Stimulated activated CD4-positive, alpha-beta T cell treated with anti-CD3 and anti-CD28 coated beads, TNF-alpha, amount 100 ng/mL, for 4 hours (primary cell): Measurements from ENCODE around the gene SREBF1.

Source experiments
- DNase-seq, 3 experiments: peaks; one replicate each; pipeline ENCODE4 v3.0.0-alpha.2; 2020; ENCODE audit warnings: low read depth in 3 of 3

SREBF1 gene

GRCh38 chr17:17841601-17842025 lies 4.8 kb upstream of the SREBF1 start:
- DNase-seq, result no peak

DNA sequence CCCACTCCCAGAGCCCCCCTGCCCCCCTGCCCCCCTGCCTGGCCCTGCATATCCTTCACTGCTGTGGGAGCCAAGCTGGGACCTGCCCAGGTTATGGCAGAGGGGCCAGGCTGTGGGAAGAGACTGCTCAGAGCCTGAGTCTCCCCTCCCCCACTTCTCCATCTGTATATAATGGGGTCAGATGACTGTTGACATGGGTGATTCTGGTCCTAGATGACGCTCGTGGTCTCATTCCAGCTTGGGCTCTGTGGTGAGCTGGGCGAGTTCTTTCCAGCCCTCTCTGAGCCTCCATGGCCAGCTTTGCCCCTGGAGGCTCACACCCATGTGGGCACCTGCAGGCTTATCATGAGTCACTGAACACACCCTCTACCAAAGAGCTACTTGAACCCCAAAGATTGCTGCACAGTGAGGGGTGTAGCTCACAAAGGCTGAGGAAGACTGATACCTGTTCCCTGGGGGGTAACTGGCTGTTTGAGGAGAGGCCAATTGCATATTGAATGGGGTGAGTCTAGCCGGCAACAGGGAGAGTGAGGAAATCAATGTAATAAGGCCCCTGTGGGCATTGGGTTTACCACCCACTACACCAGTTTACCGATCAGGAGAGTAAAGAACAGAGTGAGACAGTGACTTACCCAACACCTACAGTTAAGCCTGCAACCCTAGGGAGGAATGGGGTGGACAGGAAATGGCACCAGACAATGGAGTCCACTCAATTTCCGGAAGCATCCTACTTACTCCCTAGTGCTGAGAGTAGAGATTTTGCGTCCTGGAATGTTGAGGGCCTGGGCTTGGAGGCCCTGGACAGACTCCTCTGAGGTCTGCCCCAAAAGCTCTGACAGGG lies 4.2 kb upstream of the SREBF1 start:
- DNase-seq, result no peak

DNA sequence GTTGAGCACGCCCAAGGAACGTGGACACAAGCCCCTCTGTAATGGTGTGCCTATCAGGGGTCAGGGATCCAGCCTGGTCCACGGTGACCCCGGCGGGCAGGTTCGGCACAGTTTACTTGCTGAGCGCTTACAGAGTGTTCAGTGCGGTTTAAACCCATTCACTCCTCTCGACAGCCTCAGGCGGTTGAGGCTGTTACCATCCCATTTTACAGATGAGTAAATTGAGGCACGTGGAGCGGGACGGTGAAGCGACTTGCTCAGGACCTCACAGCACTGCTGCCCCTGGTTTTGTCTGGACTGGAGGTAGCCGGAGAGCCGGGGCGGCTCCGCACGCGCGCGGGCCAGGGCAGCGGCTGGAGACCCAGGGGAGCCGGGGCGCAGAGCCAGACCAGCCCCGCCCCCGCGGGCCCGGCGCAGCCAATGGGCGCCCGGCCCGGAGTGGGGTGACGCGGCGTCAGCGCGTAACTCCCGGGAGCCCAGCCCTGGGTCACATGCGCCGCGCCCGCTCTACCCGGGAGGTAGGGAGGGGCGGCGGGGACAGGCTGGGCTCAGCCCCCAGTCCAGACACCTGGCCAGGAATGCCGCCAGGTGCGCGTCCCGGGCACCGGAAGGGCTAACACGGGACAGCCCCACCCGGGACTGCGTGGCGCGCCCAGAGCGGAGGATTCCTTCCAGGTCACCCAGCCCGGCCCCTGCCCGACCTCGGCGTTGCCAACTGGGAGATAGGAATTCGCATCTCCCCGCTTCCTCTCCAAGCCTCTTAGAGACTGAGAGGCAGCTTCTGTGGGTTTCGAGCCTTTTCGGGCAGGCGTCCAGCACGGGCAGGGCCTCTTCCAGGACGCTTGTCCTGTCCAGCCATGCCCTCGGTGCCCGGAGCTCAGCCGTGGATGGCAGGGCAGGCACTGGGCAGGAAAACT lies 3.3 kb upstream of the SREBF1 start:
- peak; percentile 65 to 68 (median 68) for DNase-seq

DNA sequence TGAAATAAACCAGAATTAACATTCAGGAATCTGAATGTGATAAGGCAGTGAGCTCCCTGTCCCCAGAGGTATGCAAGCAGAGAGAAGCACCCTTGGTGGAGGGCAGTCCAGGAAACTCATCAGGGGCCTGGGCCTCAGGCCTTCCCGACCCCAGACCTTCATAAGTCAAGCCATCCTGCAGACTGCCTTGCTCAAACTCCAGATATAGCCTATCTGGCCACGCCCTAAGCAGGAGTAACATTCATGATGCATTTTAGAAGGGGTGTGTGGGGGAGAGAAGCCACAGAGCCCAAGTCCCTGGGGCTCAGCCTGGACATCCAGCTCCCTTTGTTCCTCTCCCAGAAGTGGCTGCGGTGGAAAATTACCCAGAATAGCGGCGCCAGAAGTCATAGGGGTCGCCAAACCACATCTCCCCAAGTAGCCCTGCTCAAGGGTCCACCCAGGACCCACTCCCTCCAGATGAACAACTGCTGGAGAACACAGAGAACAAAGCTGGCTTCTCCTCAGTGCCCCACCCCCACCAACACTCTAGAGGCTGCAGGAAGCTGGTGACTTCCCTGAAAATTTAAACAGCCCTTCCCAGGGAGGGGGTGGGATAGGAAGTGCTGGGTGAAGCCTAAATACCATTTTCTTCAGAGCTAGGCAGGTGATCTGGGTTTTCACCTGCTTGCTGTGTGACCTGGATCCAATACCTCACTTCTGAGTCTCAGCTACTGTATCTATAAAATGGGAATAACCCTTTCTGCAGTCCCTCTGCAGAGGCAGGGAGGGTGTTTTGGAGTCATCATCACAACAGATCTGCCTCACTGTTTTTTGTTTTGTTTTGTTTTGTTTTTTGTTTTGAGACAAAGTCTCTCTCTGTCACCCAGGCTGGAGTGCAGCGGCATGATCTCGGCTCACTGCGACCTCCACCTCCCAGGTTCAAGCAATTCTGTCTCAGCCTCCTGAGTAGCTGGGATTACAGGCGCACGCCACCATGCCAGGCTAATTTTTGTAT lies 1.5 kb upstream of the SREBF1 start:
- no peak for DNase-seq

GRCh38 chr17:17837380-17837821 lies 615 bp upstream of the SREBF1 start:
- no peak for DNase-seq

DNA sequence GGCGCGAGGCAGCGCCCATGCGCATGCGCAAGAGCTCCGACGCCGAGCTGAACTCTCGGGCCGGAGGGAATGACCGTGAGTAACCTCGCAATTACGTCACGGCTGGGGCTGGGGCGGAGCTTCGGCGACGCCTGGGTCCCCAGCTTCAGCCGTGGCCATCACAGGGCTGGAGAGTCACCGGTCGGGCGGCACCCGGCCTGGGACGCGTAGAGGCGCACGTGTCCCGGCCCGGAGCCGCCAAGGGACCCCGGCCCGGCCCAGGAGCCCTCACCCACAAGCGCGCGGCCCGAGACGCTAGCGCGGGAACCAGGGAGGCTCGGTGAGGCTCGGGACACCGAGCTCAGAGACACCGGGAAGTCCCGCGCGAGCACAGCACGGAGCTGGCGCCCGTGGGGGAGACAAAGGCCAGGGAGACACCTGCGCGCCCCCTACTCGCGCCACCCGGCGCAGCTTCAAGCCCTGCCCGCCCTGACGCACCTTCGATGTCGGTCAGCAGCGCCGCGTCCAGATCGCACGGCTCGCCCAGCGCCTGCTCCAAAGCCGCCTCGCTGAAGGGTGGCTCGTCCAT lies 452 bp downstream of the SREBF1 start:
- peak; percentile 93 to 95 (median 95) for DNase-seq

- no peak for DNase-seq
These were observed 1.2 kb downstream of the SREBF1 start for GRCh38 chr17:17835415-17836249.

DNA sequence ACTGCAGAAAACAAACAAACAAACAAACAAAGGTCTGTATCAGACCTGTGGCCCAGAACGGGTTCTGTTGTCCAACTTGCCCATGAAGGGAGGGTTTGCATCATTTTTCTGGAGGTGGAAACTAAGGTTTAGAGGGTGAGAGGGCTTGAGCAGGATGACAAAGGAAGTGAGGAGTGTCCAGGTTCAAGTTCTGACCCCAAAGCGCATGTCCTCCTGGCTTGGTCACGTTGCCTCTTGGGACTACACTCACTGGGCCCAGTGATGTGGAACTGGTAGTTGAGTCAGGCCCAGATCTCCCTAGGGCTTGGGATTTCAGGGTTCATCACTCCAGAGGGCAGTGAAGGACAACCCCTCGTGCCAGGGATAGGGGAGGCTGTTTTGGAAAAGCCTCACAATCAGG lies 1.8 kb downstream of the SREBF1 start:
- no peak for DNase-seq

DNA sequence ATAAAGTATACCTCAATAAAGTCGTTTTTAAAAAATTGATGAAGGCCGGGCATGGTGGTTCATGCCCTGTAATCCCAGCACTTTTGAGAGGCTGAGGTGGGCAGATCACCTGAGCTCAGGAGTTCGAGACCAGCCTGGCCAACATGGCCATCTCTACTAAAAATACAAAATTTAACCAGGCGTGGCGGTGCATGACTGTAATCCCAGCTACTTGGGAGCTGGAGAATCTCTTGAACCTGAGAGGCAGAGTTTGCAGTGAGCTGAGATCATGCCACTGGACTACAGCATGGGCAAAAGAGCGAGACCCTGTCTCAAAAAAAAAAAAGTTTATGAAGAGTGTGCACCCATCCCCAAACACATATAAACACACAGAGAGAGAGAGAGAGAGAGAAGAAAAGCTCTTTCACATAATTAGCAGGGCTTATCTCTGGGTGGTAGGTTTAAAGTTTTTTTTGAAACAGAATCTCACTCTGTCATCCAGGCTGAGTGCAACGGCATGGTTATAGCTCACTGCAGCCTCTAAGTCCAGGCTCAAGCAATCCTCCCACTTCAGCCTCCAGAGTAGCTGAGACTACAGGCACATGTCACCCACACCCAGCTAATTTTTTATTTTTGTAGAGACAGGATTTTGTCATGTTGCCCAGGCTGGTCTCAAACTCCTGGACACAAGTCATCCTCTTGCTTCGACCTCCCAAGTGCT lies 3.0 kb downstream of the SREBF1 start:
- DNase-seq, result no peak

DNA sequence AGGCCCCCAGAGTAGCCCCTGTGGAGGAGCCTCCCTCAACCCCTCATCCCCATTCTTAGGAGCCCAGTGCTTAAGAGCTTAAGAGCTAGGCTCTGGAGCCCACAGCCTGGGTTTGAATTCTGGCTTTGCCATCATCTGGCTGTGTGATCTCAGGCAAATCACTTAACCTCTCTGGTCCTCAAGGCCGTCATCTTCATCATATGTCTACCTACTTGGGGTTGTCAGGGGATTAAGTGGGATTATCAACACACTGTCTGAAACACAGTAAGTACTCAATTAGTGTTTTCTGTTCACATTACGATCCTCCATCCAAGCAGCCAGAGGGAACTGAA lies 4.8 kb downstream of the SREBF1 start:
- no peak for DNase-seq

DNA sequence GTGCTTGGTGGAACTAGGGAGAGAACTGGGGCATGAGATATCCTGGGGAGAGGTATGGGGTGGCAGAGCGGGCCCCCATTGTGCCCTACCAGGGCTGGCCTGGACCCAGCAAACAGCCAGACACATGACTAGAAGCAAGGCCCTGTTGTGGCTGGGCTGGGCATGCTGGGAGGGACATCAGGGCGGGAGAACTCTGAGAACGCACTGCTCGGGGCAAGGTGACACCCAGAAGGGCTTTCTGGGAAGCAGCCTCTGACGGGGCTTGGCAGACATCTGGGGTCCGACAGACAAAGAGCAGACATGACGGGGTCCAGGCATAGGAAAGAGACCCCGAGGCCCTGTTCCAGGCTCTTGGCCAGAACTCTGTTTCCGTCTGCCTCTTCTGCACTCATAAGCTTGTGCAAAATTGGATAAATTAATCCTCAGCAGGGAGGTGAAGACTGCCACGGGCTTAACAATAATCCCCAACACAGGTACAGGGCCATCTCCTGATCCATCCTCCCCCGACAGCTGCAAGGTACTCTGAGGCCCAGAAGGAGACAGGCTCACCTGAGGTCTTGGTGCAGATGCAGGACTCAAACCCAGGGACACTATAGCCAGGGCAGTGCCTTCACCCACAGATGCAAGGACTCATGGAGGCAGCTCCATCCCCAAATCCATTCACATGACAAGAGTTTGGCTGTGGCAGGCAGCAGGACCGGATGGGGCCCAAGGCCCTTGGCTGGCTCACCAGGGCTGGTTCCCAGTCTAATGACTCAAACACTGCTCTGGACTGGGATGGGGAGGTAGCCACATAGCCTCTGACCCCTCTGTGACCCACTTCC lies 5.4 kb downstream of the SREBF1 start:
- no peak for DNase-seq

DNA sequence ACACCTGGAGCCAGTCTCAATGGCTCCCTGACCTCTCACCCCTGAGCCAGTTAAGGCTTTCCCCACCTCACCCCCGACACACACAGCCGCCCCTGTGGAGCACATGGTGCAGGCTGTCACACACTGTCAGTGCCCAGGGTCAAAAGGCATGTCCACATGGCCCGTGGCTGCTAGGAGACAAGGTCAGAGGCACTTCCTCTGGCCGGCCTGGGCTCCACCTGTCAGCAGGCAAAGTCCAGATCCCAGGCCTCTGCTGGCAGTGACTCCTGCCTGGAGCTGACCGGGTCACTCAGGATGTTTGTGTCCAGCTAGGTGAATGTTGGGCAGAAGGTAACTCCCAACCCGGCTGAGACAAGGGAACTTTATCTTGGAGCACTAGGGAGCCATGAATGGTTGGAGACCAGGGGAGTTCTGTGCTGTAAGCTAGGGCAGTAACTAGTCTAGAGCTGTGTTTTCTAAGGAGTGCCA lies 6.0 kb downstream of the SREBF1 start:
- DNase-seq, result no peak

- no peak for DNase-seq
These were observed 6.6 kb downstream of the SREBF1 start for GRCh38 chr17:17830269-17830567.

- DNase-seq, result no peak
These were observed 8.8 kb downstream of the SREBF1 start for GRCh38 chr17:17827826-17828621.

DNA sequence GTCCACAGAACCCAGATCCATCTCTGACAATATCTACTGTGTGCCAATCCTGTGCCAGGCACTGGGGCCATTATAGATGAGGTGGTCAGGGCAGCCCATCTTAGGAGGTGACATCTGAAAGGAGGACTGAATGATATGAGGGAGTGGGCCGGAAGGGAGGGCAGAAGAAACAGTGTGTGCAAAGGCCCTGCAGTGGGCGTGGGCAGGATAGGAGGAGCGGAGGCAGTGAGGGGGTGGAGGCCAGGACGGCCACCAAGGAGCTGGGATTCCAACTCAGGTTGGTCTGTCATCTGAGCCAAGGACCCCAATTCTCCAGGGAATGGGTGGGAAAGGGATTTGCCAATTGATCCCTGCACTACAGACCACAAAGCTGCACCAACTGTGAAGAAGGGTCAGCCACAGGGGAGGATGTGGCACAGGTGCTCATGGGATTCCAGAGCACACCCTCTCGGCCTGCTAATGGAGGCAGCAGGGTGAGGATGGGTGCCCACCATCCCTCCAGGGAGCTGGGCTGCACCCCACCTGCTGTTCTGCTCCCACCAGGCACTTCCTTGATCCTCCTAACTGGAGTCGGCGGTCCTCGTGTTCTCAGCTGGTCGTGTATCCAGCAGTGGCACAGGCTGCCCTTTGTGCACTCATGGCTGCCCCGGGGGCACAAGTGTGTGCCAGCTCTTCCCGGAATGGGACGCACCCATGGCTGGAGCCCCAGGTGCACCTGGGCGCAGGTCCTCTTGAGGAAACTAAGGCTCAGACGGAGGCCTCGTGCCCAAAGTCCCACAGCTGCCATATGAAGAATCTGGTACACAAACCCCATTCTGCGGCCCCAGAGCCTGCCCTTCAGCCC lies 9.6 kb downstream of the SREBF1 start:
- DNase-seq, result no peak

DNA sequence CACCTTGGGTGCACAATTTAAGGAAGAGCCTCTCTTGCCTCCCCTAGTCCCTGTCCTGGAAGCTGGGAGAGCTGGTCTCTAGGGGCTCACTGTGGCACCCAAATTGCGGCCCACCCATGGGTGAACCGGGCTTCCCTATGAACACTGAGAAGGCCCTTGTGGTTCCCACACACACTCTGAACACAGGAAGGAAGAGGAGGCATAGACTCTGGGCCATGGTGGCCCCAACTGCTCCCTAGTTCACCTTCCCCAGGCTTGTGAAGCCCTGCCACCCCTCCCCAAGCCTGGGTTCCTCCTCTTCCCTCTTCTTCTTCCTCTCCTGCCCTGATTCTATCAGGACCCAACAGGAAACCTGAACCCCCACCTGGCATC lies 10.5 kb downstream of the SREBF1 start:
- DNase-seq, result no peak
